KBM-7 (cell line): ENCODE data around the gene IRF3.

ENCODE experiments used
- DNase-seq: peaks from one replicate; pipeline ENCODE4 v3.0.0-alpha.2; 2015
- in situ Hi-C: fragments of 300-500 bp; cut with MboI; formaldehyde crosslinking; loops from 2 replicates; pipeline ENCODE4 v1.14.3; 2020; ENCODE audit warnings: low sequenced_read_pairs, low pct_unique_long_range_greater_than_20kb, mixed read lengths

The IRF3 gene, protein sequence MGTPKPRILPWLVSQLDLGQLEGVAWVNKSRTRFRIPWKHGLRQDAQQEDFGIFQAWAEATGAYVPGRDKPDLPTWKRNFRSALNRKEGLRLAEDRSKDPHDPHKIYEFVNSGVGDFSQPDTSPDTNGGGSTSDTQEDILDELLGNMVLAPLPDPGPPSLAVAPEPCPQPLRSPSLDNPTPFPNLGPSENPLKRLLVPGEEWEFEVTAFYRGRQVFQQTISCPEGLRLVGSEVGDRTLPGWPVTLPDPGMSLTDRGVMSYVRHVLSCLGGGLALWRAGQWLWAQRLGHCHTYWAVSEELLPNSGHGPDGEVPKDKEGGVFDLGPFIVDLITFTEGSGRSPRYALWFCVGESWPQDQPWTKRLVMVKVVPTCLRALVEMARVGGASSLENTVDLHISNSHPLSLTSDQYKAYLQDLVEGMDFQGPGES

DNA sequence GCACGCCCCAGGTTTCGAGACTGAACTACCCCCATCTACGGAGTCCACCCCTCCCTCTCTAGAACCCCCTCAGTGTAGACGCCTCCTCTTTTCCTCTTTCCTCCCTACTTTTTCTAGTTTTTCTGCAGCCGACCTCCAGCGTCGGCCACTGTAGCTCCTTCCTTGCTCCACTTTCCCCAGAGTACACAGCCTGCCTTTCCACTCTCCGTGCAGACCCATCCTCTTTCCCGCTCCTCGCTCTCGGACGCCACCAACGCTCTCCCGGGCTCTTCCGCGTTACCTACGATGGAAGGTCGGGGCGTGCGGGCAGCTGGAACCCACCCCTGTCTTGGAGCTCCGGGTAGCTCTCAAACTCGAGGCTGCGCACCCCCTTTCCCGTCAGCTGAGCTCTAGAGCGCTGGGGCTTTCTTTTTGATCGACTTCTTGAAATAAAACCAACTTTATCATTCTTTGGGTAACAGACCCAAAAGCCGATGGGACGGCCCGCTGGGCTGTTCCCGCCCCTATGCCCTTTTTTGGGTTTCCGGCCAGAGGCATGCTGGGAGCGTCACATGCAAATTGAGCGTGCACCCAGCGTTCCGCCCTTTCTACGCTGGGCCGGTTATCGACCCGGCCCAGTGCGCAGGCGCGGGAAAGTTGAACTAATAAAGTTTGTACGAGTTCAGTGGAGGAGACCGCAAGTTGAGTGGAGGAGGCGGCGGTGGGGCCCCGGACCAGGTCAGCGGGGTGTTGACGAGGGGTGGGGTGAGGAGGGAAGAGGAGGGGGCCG is at the start of gene IRF3, which contains the start of gene BCL2L12:
TSS of gene IRF3 (minus strand) at position 507 of the 769 bp plus-strand sequence. CDS start 1,019 bp downstream, outside the sequence.
TSS of gene BCL2L12 (plus strand) at position 583 of the 769 bp plus-strand sequence. CDS start 760 bp downstream, outside the sequence.
- DNase-seq: peak; percentile 97
- in situ Hi-C loops: no loop called here

DNA sequence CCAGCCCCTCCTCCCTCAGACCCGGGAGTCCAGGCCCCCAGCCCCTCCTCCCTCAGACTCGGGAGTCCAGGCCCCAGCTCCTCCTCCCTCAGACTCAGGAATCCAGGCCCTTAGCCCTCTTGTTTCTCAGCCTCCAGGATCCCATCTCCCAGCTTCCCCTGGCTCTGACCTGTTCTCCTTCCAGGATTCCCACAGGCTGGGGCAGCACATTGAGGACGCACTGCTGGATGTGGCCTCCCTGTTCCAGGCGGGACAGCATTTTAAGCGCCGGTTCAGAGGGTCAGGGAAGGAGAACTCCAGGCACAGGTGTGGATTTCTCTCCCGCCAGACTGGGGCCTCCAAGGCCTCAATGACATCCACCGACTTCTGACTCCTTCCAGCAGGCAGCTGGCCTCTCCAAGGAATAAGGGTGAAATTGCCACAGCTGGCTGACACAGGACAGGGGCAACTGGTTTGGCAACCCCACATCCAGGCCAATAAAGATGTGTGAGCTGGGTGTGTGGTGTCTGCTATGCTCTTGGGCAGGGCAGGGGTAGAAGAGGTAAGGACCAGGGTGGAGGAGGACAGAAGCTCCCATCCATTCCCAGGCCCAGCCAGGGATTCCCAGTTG is 47.7 kb upstream of the IRF3 start:
- in situ Hi-C loops: no loop called here
- DNase-seq: no peak

DNA sequence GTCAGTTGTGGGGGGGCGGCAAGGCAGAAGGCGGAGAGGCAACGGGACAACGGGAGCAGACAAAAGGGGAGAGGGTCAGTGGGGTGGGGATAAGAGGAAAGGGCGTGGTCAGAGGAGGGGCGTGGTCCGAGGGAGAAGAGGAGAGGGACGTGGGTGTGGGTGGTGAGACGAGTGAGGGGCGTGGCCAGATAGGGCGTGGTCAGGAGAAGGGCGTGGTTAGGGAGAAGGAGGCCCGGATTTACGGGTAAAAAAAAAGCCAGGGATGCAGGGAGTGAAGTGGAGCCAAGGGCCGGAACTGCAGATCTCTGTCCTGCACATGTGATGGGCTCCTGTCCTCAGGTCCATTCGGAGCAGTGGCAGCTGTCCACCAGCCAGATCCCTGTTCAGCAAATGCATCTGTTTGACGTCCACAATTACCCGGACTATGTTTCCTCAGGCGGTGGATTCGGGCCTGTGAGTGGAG is 46.8 kb upstream of the IRF3 start:
- no peak for DNase-seq
- in situ Hi-C loops: no loop called here

DNA sequence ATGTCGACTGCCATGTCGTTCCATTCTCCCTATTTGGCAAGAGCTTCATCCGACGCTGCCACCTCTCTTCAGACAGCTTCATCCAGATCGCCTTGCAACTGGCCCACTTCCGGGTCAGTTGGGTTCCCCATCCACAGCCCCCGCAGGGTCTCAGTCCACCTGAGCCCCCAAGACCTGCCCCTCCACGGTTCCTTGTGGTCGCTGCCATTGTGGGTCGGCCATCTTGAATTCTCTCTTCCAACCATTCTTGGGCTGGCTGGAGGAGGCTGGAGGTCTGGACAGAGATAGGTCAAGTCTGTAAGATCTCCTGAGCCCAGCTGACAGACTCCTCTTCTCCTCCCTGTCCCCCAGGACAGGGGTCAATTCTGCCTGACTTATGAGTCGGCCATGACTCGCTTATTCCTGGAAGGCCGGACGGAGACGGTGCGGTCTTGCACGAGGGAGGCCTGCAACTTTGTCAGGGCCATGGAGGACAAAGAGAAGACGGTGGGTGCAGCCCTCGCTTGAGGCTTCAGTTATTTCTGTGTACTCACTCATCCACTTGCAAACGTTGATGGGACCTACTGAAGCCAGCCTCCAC is 44.8 kb upstream of the IRF3 start:
- no peak for DNase-seq

DNA sequence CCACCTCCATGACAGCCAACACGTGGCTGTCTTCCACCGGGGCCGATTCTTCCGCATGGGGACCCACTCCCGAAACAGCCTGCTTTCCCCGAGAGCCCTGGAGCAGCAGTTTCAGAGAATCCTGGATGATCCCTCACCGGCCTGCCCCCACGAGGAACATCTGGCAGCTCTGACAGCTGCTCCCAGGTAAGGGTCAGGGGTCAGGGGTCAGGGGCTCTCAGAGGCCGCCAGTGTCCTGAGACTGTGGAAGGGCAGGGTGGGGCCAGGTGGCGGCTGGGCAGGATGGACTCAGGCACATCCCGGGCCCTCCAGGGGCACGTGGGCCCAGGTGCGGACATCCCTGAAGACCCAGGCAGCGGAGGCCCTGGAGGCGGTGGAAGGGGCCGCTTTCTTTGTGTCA is 40.3 kb upstream of the IRF3 start:
- no peak for DNase-seq

More for the DNA sequence above, 44.8 kb upstream of the IRF3 start:
- in situ Hi-C loops: no loop called here

DNA sequence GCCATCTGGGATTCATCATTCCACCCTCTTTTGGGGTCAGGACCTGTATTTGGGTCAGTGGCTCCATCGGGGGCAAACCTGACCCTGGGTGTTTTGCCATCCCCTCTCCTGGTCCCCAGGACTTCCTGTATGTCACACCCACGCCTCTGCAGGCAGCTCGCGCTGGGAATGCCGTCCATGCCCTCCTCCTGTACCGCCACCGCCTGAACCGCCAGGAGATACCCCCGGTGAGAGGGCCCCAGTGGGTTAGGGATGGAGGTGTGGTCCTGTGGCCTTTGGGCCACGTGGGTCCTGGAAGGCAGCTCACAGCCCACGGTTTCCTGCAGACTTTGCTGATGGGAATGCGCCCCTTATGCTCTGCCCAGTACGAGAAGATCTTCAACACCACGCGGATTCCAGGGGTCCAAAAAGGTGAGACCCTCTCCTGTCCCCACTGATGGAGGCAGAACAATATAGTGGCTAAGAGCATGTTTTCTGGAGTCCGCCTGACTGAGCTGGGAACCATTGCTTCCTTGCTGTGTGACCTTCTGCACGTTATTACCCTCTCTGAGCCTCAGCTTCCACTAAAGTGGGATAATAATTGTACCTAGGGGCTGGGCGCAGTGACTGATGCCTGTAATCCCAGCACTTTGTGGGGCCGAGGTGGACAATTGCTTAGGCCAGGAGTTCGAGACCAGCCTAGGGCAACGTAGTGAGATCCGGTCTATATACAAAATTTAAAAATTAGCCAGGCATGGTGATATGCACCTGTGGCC is 39.4 kb upstream of the IRF3 start:
- in situ Hi-C loops: no loop called here
- DNase-seq: no peak

More for the DNA sequence above, 40.3 kb upstream of the IRF3 start:
- in situ Hi-C loops: no loop called here

DNA sequence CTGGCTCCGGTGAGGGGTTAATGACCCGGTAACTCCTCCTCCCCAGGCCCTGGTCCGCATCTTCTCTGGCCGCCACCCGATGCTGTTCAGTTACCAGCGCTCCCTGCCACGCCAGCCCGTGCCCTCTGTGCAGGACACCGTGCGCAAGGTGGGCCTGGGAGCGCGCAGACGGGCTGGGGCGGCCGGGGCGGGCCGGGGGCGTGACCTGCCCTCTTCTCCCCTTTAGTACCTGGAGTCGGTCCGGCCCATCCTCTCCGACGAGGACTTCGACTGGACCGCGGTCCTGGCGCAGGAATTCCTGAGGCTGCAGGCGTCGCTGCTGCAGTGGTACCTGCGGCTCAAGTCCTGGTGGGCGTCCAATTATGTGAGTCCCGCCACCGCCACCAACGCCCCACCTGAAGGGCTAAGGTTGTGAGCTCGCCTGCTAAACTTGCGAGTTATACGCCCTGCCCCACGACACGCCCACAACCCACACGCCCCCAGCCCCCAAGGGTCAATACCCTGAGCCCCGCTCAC is 35.7 kb upstream of the IRF3 start:
- in situ Hi-C loops: no loop called here

DNA sequence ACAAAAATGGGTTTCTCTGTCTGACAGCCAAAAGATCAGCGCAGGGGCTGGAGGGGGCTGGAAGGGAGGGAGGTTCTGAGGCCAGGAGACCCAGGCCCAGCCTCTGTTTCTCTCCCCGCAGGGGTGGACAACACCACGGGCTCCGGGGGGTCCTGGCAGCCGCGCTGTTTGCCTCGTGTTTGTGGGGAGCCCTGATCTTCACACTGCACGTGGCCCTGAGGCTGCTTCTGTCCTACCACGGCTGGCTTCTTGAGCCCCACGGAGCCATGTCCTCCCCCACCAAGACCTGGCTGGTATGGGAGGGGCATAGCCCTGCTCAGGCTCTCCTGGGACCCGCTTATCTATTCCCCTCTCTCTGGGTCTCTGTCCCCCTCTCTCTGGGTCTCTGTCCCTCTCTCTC is 34.9 kb upstream of the IRF3 start:
- no peak for DNase-seq

More for the DNA sequence above, 35.7 kb upstream of the IRF3 start:
- DNase-seq: no peak

DNA sequence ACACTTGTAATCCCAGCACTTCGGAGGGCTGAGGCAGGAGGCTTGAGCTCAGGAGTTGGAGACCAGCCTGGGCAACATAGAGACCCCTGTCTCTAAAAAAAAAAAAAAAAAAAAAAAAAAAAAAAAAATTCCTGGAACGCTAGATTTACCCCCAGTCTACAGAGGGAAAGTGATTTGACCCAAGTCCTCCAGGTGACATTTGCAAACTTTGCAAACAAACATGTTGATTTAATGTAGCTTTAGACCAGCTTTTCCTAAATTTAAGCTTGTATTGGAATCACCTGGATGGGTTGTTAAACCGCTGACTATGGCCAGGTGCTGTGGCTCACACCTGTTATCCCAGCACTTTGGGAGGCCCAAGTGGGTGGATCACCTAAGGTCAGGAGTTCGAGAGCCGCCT is 33.7 kb upstream of the IRF3 start:
- in situ Hi-C loops: no loop called here
- DNase-seq: no peak

More for the DNA sequence above, 34.9 kb upstream of the IRF3 start:
- in situ Hi-C loops: no loop called here

DNA sequence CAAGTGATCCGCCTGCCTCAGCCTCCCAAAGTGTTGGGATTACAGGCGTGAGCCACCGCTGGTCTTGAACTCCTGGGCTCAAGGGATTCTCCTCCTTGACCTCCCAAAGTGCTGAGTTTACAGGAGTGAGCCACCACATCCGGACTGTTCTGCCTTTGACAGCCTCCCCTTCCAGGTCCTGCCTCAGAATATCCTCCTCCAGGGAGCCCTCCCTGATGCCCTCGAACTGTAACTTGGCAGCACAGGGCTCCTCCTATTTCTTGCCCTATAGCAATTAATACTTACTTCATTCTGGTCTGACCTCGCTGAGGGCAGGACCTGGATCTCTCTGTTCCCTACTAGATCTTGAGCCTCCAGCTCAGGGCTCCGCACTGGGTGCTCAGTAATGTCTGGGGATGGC is 31.2 kb upstream of the IRF3 start:
- no peak for DNase-seq
- in situ Hi-C loops: no loop called here

DNA sequence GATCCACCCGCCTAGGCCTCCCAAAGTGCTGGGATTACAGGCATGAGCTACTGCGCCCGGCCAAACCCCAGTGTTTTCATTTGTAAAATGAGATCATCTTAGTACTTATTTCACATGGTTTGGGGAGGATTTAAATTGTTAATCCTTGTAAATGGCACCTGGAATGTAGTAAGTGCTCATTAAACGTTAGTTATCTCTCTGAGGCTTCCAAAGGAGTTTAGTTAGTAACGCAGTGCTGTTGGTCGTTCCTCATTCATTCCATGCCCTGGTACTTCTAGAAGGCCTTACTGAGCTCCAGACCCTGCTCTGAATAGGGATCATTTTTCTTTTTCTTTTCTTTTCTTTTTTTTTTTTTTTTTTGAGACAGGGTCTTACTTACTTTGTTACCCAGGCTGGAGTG is 30.5 kb upstream of the IRF3 start:
- no peak for DNase-seq
- in situ Hi-C loops: no loop called here

DNA sequence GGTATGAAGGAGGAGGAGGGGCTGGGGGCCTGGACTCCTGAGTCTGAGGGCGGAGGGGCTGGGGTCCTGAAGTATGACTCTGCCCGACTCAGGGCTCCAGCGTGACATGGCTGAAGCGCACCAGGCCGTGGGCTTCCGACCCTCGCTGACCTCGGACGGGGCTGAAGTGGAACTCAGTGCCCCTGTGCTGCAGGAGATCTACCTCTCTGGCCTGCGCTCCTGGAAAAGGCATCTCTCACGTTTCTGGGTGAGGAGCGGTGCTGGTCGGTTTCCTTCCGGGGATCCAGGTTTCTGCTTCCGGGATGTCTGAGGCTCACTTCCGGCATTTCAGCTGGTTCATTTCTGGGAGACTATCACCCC is 26.5 kb upstream of the IRF3 start:
- in situ Hi-C loops: no loop called here
- no peak for DNase-seq

DNA sequence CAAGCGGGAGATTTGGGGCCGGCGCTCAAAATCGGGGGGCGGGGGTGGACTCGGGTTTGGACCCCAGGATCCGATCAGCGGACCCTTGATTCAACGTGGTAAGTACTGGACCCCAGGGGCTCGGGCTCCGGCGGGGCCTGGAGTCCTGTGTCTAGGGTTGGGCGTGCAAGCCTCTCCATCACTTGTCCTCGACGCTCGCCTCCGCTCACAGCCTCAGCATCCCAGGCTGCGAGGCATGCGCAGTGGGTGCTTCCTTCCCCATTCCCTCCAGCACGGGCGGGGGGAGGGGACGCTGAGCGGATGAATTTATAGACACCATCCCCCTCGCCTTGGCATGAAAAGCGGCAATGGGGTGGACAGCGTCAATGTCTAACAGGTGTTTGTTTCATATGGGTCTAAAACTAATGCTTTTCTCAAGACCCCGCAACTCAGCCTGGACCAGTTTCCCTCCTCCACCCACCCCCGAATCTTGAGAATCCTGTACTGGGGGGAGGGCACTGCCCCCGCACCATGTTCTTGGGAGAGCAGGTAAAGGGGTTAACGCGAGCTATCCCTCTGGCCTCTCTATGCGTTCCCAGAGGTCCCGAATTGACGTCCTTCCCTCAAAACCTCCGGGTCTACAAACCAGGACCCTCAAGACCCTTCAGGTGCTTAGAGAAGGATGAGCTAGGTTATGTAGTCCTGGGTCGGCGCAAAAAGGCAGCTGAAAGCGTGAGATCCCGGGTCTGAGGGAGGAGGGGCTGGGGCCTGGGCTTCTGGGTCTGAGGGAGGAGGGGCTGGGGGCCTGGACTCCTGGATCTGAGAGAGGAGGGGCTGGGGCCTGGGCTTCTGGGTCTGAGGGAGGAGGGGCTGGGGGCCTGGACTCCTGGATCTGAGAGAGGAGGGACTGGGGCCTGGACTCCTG is 25.8 kb upstream of the IRF3 start:
- DNase-seq: no peak
- in situ Hi-C loops: no loop called here

DNA sequence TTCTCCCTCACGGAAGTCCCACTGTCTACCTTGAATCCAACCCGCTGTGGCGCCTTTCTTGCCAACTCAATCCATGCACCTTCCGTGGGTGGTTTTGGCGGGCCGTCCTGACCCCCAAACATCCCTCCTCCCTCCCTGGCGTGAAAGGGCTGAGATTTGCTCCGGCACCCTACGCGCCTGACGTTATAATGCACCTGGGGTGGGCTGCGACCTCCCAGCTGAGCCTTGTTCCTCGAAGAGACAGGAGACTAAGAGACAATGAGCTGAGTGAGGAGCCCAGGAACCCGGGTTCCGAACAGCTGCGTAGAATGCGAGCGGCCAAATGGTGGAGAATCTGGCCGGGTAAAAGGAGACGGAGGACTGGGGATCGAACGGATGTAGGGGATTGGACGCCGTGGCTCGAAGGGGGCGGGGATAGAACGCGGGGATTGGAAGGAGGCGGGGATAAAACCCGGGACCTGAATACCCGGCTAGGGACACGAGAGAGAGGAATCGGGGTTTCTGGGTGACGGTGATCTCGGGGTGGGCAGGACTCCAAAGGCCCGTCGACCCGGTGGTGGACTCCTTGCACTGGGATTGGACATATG is 25.1 kb upstream of the IRF3 start, which contains the start of gene CPT1C:
TSS of gene CPT1C (plus strand) at position 461 of the 587 bp plus-strand sequence. CDS start 1,137 bp downstream, outside the sequence.
- in situ Hi-C loops: no loop called here
- DNase-seq: no peak

DNA sequence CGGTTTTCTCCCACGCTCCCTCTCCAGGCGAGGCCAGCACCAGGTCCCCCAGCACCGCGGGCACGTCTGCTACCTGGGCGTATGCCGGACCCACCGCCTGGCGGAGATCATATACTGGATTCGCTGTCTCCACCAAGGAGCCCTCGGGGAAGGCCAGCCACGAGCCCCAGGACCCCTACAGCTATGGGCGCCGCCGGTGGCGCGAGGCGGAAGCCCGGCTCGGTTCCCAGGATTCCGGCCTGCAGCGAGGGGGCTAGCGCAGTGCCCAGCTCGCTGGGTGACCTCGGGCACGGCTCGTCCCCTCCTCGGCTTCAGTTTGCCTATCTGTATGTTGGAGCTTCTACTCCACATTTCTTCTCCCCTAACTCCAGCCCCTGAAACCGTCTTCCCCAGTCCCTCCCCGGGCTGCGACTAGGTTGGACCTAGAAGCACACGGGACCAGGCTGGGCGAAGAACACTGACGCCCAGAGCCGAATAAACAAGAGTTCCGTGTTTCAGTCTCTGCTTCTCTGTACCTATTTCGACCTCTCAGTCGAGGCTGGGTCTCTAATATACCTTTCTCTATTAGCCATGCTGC is 24.5 kb upstream of the IRF3 start:
- DNase-seq: no peak
- in situ Hi-C loops: no loop called here

DNA sequence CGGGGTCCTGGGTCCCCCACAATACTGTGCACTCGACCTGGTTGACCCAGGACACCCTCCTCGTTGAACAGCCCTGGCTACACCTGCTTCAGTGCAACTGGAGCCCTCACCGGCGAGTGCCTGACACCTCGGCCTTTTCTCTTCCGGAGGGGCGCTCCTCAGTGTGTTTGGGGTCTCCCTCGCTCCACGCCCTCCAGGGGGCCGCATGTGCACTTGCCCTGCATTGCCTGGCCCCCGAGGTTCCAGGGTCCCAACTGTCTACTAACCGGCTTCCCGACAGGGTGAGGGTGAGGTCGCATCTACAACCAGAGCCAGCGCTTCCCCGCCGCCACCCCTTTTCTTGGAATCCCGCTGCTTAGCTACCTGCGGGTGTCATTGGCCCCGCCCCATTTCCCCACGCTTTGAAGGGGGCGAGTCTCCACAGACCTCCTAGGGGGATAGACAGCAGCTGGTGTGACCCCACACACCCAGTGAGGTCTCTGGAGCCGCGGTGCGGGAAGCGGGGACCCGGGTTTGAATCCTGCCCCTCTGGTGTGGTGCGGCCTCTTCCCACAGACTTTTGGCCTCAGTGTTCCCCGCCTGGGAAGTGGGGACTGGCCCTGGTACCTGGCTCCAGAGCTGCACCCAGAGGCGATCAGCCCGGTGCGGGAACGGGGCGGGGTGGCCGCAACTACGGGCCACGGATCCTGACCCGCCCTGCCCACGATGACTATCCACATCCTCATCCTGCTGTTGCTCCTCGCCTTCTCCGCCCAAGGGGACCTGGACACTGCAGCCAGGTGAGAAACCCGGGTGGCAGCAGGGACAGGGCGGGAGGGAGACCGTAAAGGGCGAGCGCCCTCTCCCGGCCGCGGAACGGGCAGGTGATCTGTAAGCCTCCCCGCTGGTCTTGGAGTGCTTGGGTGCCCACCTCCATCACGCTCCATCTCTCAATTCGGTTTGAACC is 23.7 kb upstream of the IRF3 start, which contains the start of gene ADM5:
TSS of gene ADM5 (plus strand) at position 462 of the 946 bp plus-strand sequence. CDS start at position 706, 244 bp downstream.
- in situ Hi-C loops: no loop called here
- no peak for DNase-seq
